ENCODE results near the gene KLHL8. TPM values are rescaled to one million over a fixed set of nuclear protein-coding genes. Genes with fewer than 3 reads are reported as not detected.

Gene KLHL8
- 9.6 and 13.9 TPM in 2 replicates for total RNA-seq

GRCh38 chr4:87220094-87220822 lies at the start of gene KLHL8:
Gene KLHL8, minus strand, starts transcription at chr4:87220618. Its CDS starts 25,079 bp downstream, at chr4:87195539.

Other genes starting within 250 kb of the KLHL8 start
- under 0.01 TPM in 1 of 2 replicates, not detected in the other for gene HSD17B13, start 102.3 kb upstream of the KLHL8 start, total RNA-seq
- 36.9 and 49.2 TPM in 2 replicates for gene HSD17B11, start 170.6 kb upstream of the KLHL8 start, total RNA-seq
- gene NUDT9, start 202.0 kb upstream of the KLHL8 start, total RNA-seq = 6.3 and 8.8 TPM in 2 replicates

Data from subcutaneous preadipocyte (primary cell).